Caco-2 (cell line): ENCODE data around the gene ZNF786. TPM values are rescaled to one million over a fixed set of nuclear protein-coding genes. Genes with fewer than 3 reads are reported as not detected.

Experiments
- BruUV-seq: library from RNA; stranded (reverse); fragments of 400-500 nt; replicated peaks from 2 replicates; lab custom pipeline; 2021; lab: Mats Ljungman, UMichigan
- CTCF ChIA-PET: fragments of 300-600 bp; sonication (Branson Sonifier 250); formaldehyde crosslinking; loops from one replicate; lab custom pipeline; 2022; ENCODE audit warnings: antibody characterized with exemption; lab: Charles Lee
- POLR2A ChIA-PET: fragments of 300-600 bp; sonication (Branson Sonifier 250); formaldehyde crosslinking; loops from one replicate; lab custom pipeline; 2022; ENCODE audit warnings: antibody characterized with exemption; lab: Charles Lee
- DNase-seq, 2 experiments: peaks; one replicate each; pipeline versions ENCODE4 v3.0.0 to v3.0.0-alpha.2; 2020 to 2022
- H3K27me3 ChIP-seq: replicated peaks from 2 replicates; pipeline ENCODE4 v1.6.0; 2011; ENCODE audit warnings: low read length; ENCODE audit not compliant: control insufficient read depth, insufficient read depth
- H3K36me3 ChIP-seq: 2 replicates; pipeline ENCODE4 v1.5.1; 2011; ENCODE audit warnings: low read length; ENCODE audit not compliant: control insufficient read depth, insufficient read depth
- H3K4me1 ChIP-seq: fragments of 250-450 bp; sonication (Bioruptor Pico); 2 replicates; pipeline ENCODE4 v1.5.1; 2020; ENCODE audit warnings: mild to moderate bottlenecking
- H3K4me3 ChIP-seq: 2 replicates; pipeline ENCODE4 v1.5.1; 2011; ENCODE audit warnings: low read depth, mild to moderate bottlenecking, control low read depth, low read length
- H3K9me3 ChIP-seq: fragments of 250-450 bp; sonication (Bioruptor Pico); 2 replicates; pipeline ENCODE4 v1.5.1; 2020; ENCODE audit warnings: mild to moderate bottlenecking, moderate library complexity
- H3K27ac Mint-ChIP-seq: one replicate; pipeline ENCODE4 v1.8.0; 2022; ENCODE audit warnings: mixed read lengths; ENCODE audit not compliant: unreplicated experiment
- H3K27me3 Mint-ChIP-seq: one replicate; pipeline ENCODE4 v1.8.0; 2022; ENCODE audit warnings: mixed read lengths; ENCODE audit not compliant: insufficient read depth, unreplicated experiment
- H3K36me3 Mint-ChIP-seq: one replicate; pipeline ENCODE4 v1.8.0; 2022; ENCODE audit warnings: mild to moderate bottlenecking, mixed read lengths; ENCODE audit not compliant: insufficient read depth, unreplicated experiment
- H3K4me1 Mint-ChIP-seq: one replicate; pipeline ENCODE4 v1.8.0; 2022; ENCODE audit warnings: low read depth, mixed read lengths; ENCODE audit not compliant: unreplicated experiment
- H3K4me3 Mint-ChIP-seq: one replicate; pipeline ENCODE4 v1.8.0; 2022; ENCODE audit warnings: mild to moderate bottlenecking, moderate library complexity, mixed read lengths; ENCODE audit not compliant: unreplicated experiment
- H3K9me3 Mint-ChIP-seq: one replicate; pipeline ENCODE4 v1.8.0; 2022; ENCODE audit warnings: mixed read lengths; ENCODE audit not compliant: unreplicated experiment
- CTCF ChIP-seq, 2 experiments: fragments of 200-600 bp in 1 of 2; IDR thresholded peaks; 1 replicate in 1 of 2; 2 replicates in 1 of 2; pipeline versions ENCODE4 v1.5.1 to v1.8.0; 2011 to 2022; ENCODE audit warnings: antibody characterized with exemption in 1 of 2, control low read depth in 1 of 2, inconsistent platforms in 1 of 2, low read depth in 1 of 2, low read length in 1 of 2, mild to moderate bottlenecking in 1 of 2, moderate library complexity in 1 of 2; ENCODE audit not compliant: insufficient read depth in 1 of 2, severe bottlenecking in 1 of 2, unreplicated experiment in 1 of 2
- intact Hi-C: fragments of 100-400 bp; cut with micrococcal nuclease; formaldehyde crosslinking; loops from one replicate; pipeline ENCODE4 v1.10.0; 2022; ENCODE audit not compliant: unreplicated experiment
- total RNA-seq: library from RNA; stranded (reverse); gene quantifications from 2 replicates; pipeline ENCODE4 v1.2.3, GENCODE V29; 2022

ZNF786 gene
- total RNA-seq, 1 experiment from 2014 or later, result 9.4 TPM

GRCh38 chr7:149133028-149133710 lies 42.7 kb upstream of the ZNF786 start:
- no peaks in the 10 kb centered on the region for H3K36me3 ChIP-seq
- POLR2A ChIA-PET, result no interaction called here

GRCh38 chr7:149130572-149131198 lies 40.2 kb upstream of the ZNF786 start:
- no peaks in the 10 kb centered on the region for H3K36me3 ChIP-seq
- Mint-ChIP-seq H3K9me3 (peaks cover 10% of the 10 kb centered on the region), H3K4me1 (peaks cover 11% of the 10 kb centered on the region), H3K27ac (peak overlapping the region; percentile 18), H3K4me3 (no peak overlapping the region), H3K27me3 (no peaks in the 10 kb centered on the region), H3K36me3 (peaks cover 26% of the 10 kb centered on the region)
- no peak for DNase-seq
- intact Hi-C loops, result no loop called here
- no peak for TF ChIP-seq CTCF (IDR thresholded peaks at IDR 0.05; ENCODE audit: insufficient read depth in 1 of 2, low read depth in 1 of 2, low read length in 1 of 2, severe bottlenecking in 1 of 2, unreplicated experiment in 1 of 2)
- H3K27me3 ChIP-seq, result no peaks in the 10 kb centered on the region
- no peak overlapping the region for H3K4me3 ChIP-seq
- H3K9me3 ChIP-seq, result peaks cover 19% of the 10 kb centered on the region
- TSS peak; percentile 7 for BruUV-seq
- ChIA-PET CTCF (no interaction called here), POLR2A (no interaction called here)
- H3K4me1 ChIP-seq, result no peaks in the 10 kb centered on the region

More at GRCh38 chr7:149133028-149133710, 42.7 kb upstream of the ZNF786 start:
- Mint-ChIP-seq H3K4me3 (no peak overlapping the region), H3K27ac (no peak overlapping the region), H3K27me3 (no peaks in the 10 kb centered on the region), H3K9me3 (peaks cover 10% of the 10 kb centered on the region), H3K4me1 (peaks cover 4% of the 10 kb centered on the region), H3K36me3 (peaks cover 18% of the 10 kb centered on the region)
- Histone ChIP-seq H3K4me1 (no peaks in the 10 kb centered on the region), H3K27me3 (no peaks in the 10 kb centered on the region), H3K4me3 (no peak overlapping the region), H3K9me3 (peaks cover 19% of the 10 kb centered on the region)
- no TSS peak for BruUV-seq
- no peak for DNase-seq
- intact Hi-C loops, result no loop called here
- CTCF ChIA-PET, result interaction anchor here (0.7 kb wide), 1 partner anchor 11 kb away, joined by 4 read pairs; no protein-coding TSS in a partner anchor
- no peak for TF ChIP-seq CTCF (IDR thresholded peaks at IDR 0.05; ENCODE audit: insufficient read depth in 1 of 2, low read depth in 1 of 2, low read length in 1 of 2, severe bottlenecking in 1 of 2, unreplicated experiment in 1 of 2)

GRCh38 chr7:149126662-149127266 lies 36.2 kb upstream of the ZNF786 start:
- H3K27me3 ChIP-seq, result no peaks in the 10 kb centered on the region
- intact Hi-C loops, result loop anchor here (1.0 to 2.0 kb wide), 4 partner anchors 21 to 98 kb away; partner anchors contain the start of genes PDIA4 and ZNF398
- H3K36me3 ChIP-seq, result no peaks in the 10 kb centered on the region
- BruUV-seq, result no TSS peak
- Mint-ChIP-seq H3K4me3 (peak overlapping the region; percentile 75), H3K27ac (peak overlapping the region; percentile 84), H3K36me3 (peaks cover 43% of the 10 kb centered on the region), H3K27me3 (no peaks in the 10 kb centered on the region), H3K4me1 (peaks cover 11% of the 10 kb centered on the region), H3K9me3 (peaks cover 10% of the 10 kb centered on the region)
- H3K4me1 ChIP-seq, result peaks cover 7% of the 10 kb centered on the region; the same call in 1 of the 2 replicates
- CTCF ChIA-PET, result interaction anchor here (0.8 to 2.2 kb wide), 2 partner anchors 9 to 20 kb away, joined by 3 to 17 read pairs; partner anchors contain the start of gene ZNF398
- H3K9me3 ChIP-seq, result peaks cover 18% of the 10 kb centered on the region
- H3K4me3 ChIP-seq, result peak overlapping the region; percentile 74
- POLR2A ChIA-PET, result interaction anchor here (1.6 kb wide), 1 partner anchor 21 kb away, joined by 4 read pairs; the partner anchor contains the start of gene ZNF398
- peak in 1 of 2 experiments; percentile 59 for DNase-seq
- TF ChIP-seq CTCF (IDR thresholded peaks at IDR 0.05; ENCODE audit: insufficient read depth in 1 of 2, low read depth in 1 of 2, low read length in 1 of 2, severe bottlenecking in 1 of 2, unreplicated experiment in 1 of 2), result no peak
